SK-MEL-5 (cell line): ENCODE measurements around the gene NINJ1. TPM values are rescaled to one million over a fixed set of nuclear protein-coding genes. Genes with fewer than 3 reads are reported as not detected.

Source experiments
- DNase-seq: peaks from one replicate; pipeline ENCODE4 v3.0.0-alpha.2; 2016; ENCODE audit warnings: low read depth, low spot score
- in situ Hi-C: cut with HindIII; loops from 2 replicates; pipeline ENCODE4 v1.10.0; 2016; ENCODE audit warnings: low sequenced_read_pairs, high pct_unique_total_duplicates, low pct_unique_long_range_greater_than_20kb
- total RNA-seq: library from RNA; depleted of rRNA; stranded (reverse); fragments of >200 nt; shearing (Covaris generic); gene quantifications from 2 replicates; pipeline ENCODE4 v1.2.3, GENCODE V29; 2014

Gene NINJ1
- total RNA-seq, 1 experiment from 2014 or later, result 81.3 TPM

- in situ Hi-C loops, result no loop called here
- DNase-seq, result no peak
Observed at GRCh38 chr9:93138171-93138764, 4.2 kb upstream of the NINJ1 start.

GRCh38 chr9:93137362-93137761 lies 3.3 kb upstream of the NINJ1 start:
- no peak for DNase-seq
- in situ Hi-C loops, result no loop called here

GRCh38 chr9:93136011-93136440 lies 2.0 kb upstream of the NINJ1 start:
- in situ Hi-C loops, result no loop called here
- no peak for DNase-seq

- no peak for DNase-seq
- in situ Hi-C loops, result no loop called here
Observed at GRCh38 chr9:93134740-93135444, 841 bp upstream of the NINJ1 start.

- no peak for DNase-seq
- in situ Hi-C loops, result no loop called here
Observed at GRCh38 chr9:93133681-93134014, 403 bp downstream of the NINJ1 start.

- no peak for DNase-seq
- in situ Hi-C loops, result no loop called here
Observed at GRCh38 chr9:93132946-93133680, 938 bp downstream of the NINJ1 start.

GRCh38 chr9:93132287-93132927 lies 1.6 kb downstream of the NINJ1 start:
- DNase-seq, result peak; percentile 41
- in situ Hi-C loops, result no loop called here

- in situ Hi-C loops, result no loop called here
- DNase-seq, result no peak
Observed at GRCh38 chr9:93131599-93132286, 2.3 kb downstream of the NINJ1 start.

- in situ Hi-C loops, result no loop called here
- DNase-seq, result no peak
Observed at GRCh38 chr9:93130861-93131481, 3.1 kb downstream of the NINJ1 start.

GRCh38 chr9:93129691-93130500 lies 4.2 kb downstream of the NINJ1 start:
- in situ Hi-C loops, result no loop called here
- DNase-seq, result no peak

GRCh38 chr9:93129286-93129685 lies 4.8 kb downstream of the NINJ1 start:
- in situ Hi-C loops, result no loop called here
- DNase-seq, result no peak

GRCh38 chr9:93128715-93129224 lies 5.3 kb downstream of the NINJ1 start:
- in situ Hi-C loops, result no loop called here
- no peak for DNase-seq

- in situ Hi-C loops, result no loop called here
- no peak for DNase-seq
Observed at GRCh38 chr9:93128011-93128714, 5.9 kb downstream of the NINJ1 start.

- in situ Hi-C loops, result no loop called here
- no peak for DNase-seq
Observed at GRCh38 chr9:93127395-93127911, 6.6 kb downstream of the NINJ1 start.

GRCh38 chr9:93126825-93127368 lies 7.2 kb downstream of the NINJ1 start:
- DNase-seq, result no peak
- in situ Hi-C loops, result no loop called here
